DND-41 (cell line): ENCODE data around the gene XK.

Experiments
- EZH2 ChIP-seq: IDR thresholded peaks from 3 replicates; pipeline ENCODE4 v1.6.1; 2012; ENCODE audit warnings: borderline replicate concordance, low read depth, mild to moderate bottlenecking, moderate library complexity, low read length, inconsistent platforms; ENCODE audit not compliant: severe bottlenecking
- TF ChIP-seq, protein P1 (sequence below): IDR thresholded peaks from 2 replicates; pipeline ENCODE4 v1.5.1; 2012; ENCODE audit warnings: borderline replicate concordance, low read length, moderate library complexity, mild to moderate bottlenecking; ENCODE audit not compliant: poor library complexity, severe bottlenecking; ENCODE audit errors: extremely low read depth

DNA sequence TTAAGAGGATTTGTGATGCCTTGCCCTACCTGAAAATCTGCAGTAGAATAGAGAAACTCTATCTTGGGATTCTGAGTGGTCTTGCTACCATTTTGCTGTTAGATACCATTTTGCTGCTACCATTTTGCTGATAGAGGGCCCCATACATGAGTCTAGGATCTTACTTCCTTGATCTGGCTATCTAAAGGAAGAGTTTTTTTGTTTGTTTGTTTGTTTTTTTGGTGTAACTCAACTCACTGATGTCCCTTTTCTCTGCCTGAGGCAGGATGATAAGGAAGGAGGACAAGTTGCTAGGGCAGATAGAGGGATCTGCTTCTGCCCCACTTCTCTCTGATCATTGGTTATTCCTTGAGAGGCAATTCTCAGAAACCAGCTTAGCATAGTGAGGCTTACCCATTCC is 31.0 kb downstream of the XK start:
- TF ChIP-seq, protein P1, sequence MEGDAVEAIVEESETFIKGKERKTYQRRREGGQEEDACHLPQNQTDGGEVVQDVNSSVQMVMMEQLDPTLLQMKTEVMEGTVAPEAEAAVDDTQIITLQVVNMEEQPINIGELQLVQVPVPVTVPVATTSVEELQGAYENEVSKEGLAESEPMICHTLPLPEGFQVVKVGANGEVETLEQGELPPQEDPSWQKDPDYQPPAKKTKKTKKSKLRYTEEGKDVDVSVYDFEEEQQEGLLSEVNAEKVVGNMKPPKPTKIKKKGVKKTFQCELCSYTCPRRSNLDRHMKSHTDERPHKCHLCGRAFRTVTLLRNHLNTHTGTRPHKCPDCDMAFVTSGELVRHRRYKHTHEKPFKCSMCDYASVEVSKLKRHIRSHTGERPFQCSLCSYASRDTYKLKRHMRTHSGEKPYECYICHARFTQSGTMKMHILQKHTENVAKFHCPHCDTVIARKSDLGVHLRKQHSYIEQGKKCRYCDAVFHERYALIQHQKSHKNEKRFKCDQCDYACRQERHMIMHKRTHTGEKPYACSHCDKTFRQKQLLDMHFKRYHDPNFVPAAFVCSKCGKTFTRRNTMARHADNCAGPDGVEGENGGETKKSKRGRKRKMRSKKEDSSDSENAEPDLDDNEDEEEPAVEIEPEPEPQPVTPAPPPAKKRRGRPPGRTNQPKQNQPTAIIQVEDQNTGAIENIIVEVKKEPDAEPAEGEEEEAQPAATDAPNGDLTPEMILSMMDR = no peak
- TF ChIP-seq EZH2 = no peak
